Measurements from ENCODE around the gene PELI1.

The PELI1 gene

GRCh38 chr2:64153811-64154210, 9.6 kb upstream of the PELI1 start:
- DNase-seq (ENCODE audit: low read depth, low spot score), result no peak

- no peak for DNase-seq (ENCODE audit: low read depth, low spot score)
These were observed 7.3 kb upstream of the PELI1 start for GRCh38 chr2:64151476-64151875.

GRCh38 chr2:64145714-64146113, 1.5 kb upstream of the PELI1 start:
- DNase-seq (ENCODE audit: low read depth, low spot score), result no peak

- no peak for DNase-seq (ENCODE audit: low read depth, low spot score)
These were observed 899 bp upstream of the PELI1 start for GRCh38 chr2:64145119-64145518.

GRCh38 chr2:64143169-64144056, 807 bp downstream of the PELI1 start:
- no peak for DNase-seq (ENCODE audit: low read depth, low spot score)

GRCh38 chr2:64142741-64143168, 1.5 kb downstream of the PELI1 start:
- no peak for DNase-seq (ENCODE audit: low read depth, low spot score)

- DNase-seq (ENCODE audit: low read depth, low spot score), result no peak
These were observed 2.4 kb downstream of the PELI1 start for GRCh38 chr2:64141674-64142405.

- no peak for DNase-seq (ENCODE audit: low read depth, low spot score)
These were observed 3.5 kb downstream of the PELI1 start for GRCh38 chr2:64140665-64141200.

GRCh38 chr2:64139956-64140355, 4.3 kb downstream of the PELI1 start:
- no peak for DNase-seq (ENCODE audit: low read depth, low spot score)

- DNase-seq (ENCODE audit: low read depth, low spot score), result no peak
These were observed 6.2 kb downstream of the PELI1 start for GRCh38 chr2:64137996-64138395.

- no peak for DNase-seq (ENCODE audit: low read depth, low spot score)
These were observed 6.7 kb downstream of the PELI1 start for GRCh38 chr2:64137567-64137966.

- DNase-seq (ENCODE audit: low read depth, low spot score), result no peak
These were observed 8.8 kb downstream of the PELI1 start for GRCh38 chr2:64135421-64135820.

- DNase-seq (ENCODE audit: low read depth, low spot score), result no peak
These were observed 9.4 kb downstream of the PELI1 start for GRCh38 chr2:64134813-64135212.

GRCh38 chr2:64133828-64134227, 10.4 kb downstream of the PELI1 start:
- no peak for DNase-seq (ENCODE audit: low read depth, low spot score)

GRCh38 chr2:64133354-64133753, 10.9 kb downstream of the PELI1 start:
- no peak for DNase-seq (ENCODE audit: low read depth, low spot score)

- DNase-seq (ENCODE audit: low read depth, low spot score), result no peak
These were observed 13.9 kb downstream of the PELI1 start for GRCh38 chr2:64130333-64130732.

GRCh38 chr2:64128943-64129391, 15.3 kb downstream of the PELI1 start:
- DNase-seq (ENCODE audit: low read depth, low spot score), result no peak

- DNase-seq (ENCODE audit: low read depth, low spot score), result no peak
These were observed 15.8 kb downstream of the PELI1 start for GRCh38 chr2:64128406-64128805.

GRCh38 chr2:64127119-64127518, 17.1 kb downstream of the PELI1 start:
- DNase-seq (ENCODE audit: low read depth, low spot score), result no peak

- no peak for DNase-seq (ENCODE audit: low read depth, low spot score)
These were observed 17.6 kb downstream of the PELI1 start for GRCh38 chr2:64126601-64127000.

GRCh38 chr2:64124571-64124970, 19.6 kb downstream of the PELI1 start:
- no peak for DNase-seq (ENCODE audit: low read depth, low spot score)

- DNase-seq (ENCODE audit: low read depth, low spot score), result no peak
These were observed 20.1 kb downstream of the PELI1 start for GRCh38 chr2:64124168-64124567.

GRCh38 chr2:64123740-64124139, 20.5 kb downstream of the PELI1 start:
- DNase-seq (ENCODE audit: low read depth, low spot score), result no peak

Measured in iPS DF 19.7 (cell line).